Measurements from ENCODE around the gene S100A3.
A peak's percentile ranks its signal among the peaks of the same experiment; 100 is the strongest.

Gene S100A3

DNA sequence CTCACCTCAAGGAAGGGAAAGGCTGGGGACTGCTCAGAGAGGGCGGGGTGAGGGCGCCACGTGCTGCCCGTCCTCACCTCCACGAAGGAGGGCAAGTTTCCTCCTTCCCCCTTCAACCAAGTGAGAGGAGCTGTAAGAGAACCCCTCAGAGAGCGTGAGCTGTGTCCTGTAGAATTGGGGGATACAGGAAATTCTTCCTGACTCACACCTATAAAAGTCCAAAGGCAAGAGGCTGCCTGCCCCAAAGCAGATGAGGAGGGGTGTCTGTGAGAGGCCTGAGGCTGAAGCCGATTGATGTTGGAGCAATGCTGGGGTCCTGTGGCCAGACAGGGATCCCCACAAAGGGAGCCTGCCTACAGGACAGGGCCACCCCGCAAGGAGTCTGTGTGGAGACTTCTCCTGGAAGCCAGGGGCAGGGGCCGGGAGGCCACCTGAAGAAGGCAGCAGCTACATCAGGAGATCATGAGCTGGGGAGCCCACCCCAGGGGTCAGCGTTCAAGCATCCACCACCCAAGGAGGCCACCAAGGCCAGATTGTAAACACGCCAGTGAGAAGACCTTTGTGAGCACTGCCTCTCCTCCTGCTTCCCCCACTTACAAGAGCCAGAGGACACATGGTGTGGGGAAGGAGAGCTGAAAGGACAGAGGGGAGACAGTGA, 41.0 kb downstream of the S100A3 start:
- DNase-seq, result no peak

DNA sequence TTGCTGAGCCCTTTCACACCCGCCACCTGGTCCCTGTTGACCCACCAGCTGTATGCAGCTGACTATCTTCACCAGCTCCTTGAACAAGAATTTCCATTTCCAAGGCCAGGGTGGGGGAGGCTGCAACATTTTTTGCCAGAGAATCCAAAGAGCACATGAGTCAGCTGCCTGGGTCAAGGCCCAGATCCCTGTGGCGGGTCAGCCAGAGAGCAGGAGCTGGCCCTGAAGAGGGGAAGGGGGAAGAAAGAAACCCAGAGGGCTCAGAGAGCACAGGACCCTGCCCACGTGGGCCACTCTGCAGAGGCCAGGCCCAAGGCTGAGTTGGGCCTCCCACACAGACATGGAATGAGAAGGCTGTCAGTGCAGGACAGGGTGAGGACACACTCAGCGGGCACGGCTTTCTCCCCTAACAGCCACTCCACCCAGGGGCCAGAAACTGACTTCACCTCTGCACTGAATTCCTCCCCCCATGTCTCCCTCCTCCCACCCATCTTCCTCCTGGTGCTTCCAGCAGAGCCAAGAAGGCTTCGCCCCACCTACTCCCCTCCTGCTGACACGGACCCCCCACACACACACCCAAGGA, 42.1 kb downstream of the S100A3 start:
- peak; percentile 51 for DNase-seq

DNA sequence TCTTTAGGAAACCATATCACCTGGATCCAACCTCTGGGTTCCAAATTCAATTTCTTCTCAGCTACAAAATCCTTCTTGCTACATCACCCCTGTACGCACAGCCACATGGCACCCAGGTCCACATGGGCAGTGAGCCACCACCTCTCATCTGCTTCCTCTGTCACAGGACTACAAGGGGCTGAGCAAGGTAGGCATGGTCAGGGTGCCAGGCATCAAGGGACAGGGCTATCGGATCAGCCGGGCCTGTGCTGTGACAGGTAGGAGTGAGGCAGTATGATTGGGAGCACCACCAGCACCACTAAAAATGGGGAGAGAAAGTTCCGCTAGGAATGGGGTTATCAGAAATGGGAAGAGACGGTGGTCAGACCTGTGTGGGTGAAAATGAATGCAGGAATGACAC, 42.7 kb downstream of the S100A3 start:
- no peak for DNase-seq

DNA sequence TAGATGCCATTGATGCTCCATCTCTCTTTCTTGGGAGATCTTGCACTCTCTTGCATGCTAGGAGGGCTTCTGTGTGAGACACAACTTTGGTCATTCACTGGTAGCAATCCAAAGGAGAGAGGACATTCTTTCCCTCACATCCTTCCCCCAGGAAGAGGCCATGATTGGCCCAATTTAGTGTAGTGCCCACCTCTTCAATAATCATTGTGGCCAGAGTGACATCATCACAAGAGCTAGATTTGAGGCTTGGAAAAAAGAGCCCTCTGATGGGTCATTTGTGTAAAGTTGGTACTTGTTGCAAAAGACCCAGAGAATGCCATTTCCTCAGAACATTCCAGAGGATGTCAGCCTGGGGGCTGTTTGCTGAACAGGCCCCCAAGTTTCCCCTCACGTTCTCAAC, 43.5 kb downstream of the S100A3 start:
- no peak for DNase-seq

DNA sequence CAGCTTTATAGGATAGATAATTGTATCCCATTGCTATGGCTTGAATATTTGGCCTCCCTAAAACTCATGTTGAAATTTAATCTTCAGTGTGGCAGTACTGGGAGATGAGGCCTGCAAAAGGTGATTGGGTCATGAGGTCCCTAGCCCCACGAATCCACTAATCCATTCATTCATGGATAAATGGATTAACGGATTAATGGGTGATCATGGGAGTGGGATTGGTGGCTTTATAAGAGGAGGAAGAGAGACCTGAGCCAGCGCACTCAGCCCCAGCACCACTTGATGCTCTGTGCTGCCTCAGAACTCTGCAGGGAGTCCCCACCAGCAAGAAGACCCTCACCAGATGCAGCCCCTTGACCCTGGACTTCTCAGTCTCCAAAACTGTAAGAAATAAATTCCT, 45.3 kb downstream of the S100A3 start:
- DNase-seq, result no peak

DNA sequence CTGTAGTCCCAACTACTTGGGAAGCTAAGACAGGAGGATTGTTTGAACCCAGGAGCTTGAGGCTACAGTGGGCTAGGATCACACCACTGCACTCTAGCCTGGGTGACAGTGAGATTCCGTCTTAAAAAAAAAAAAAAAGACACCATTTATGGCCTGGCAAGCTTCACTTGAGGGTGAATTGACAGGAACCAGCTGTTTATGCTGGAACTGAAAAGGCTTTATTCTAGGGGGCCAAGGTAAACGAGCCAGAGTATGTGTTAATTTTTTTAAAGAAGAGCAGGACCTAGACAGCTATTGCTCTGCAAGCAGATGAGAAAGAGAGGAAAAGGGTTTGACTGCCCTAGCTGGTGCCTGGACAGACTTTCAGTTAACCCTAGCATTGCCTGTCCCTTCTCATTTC, 50.3 kb downstream of the S100A3 start:
- no peak for DNase-seq
